Ovary (tissue), 3 donors: ENCODE measurements around the gene FARSB.

Experiments
- POLR2A ChIP-seq: fragments of 450-650 bp; IDR thresholded peaks from one replicate; pipeline ENCODE4 v1.6.1; 2017; ENCODE audit warnings: antibody characterized with exemption, mild to moderate bottlenecking, moderate library complexity
- TF ChIP-seq, protein P1 (sequence below), 3 donors: fragments of 450-650 bp in 2 of 3; fragments of 200-600 bp in 1 of 3; IDR thresholded peaks; one replicate each; pipeline versions ENCODE4 v1.5.1 to v1.8.0; 2016 to 2022; ENCODE audit warnings: antibody characterized with exemption in 3 of 3, mild to moderate bottlenecking in 1 of 3
- donor health status: DM: no; HTN: no; CAD: no.

DNA sequence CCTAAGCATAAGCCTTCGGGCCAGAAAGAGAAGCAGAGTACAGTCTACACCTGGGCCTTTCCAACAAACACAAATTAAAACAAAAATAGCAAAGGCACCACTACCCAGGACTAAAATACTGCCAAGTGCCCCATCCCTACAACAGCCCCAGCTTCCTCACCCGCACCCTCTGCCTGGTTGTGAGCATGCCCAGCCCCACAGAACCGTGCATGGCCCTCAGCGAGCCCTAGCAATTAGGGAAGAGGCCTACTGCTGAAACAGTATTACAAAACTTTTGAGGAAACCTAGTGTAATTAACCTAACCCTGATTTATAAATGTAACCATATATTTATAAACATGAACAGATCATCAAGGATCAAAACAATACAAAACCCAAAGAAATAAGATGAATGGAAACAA lies 44.2 kb downstream of the FARSB start:
- TF ChIP-seq, protein P1, sequence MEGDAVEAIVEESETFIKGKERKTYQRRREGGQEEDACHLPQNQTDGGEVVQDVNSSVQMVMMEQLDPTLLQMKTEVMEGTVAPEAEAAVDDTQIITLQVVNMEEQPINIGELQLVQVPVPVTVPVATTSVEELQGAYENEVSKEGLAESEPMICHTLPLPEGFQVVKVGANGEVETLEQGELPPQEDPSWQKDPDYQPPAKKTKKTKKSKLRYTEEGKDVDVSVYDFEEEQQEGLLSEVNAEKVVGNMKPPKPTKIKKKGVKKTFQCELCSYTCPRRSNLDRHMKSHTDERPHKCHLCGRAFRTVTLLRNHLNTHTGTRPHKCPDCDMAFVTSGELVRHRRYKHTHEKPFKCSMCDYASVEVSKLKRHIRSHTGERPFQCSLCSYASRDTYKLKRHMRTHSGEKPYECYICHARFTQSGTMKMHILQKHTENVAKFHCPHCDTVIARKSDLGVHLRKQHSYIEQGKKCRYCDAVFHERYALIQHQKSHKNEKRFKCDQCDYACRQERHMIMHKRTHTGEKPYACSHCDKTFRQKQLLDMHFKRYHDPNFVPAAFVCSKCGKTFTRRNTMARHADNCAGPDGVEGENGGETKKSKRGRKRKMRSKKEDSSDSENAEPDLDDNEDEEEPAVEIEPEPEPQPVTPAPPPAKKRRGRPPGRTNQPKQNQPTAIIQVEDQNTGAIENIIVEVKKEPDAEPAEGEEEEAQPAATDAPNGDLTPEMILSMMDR (IDR thresholded peaks at IDR 0.05) = no peak
- TF ChIP-seq POLR2A = no peak
